Activated CD8-positive, alpha-beta memory T cell treated with anti-CD3 and anti-CD28 coated beads for 36 hours (primary cell): ENCODE results near the gene METTL26. TPM values are rescaled to one million over a fixed set of nuclear protein-coding genes. Genes with fewer than 3 reads are reported as not detected.

Source experiments
- CTCF ChIA-PET: fragments of 350-600 bp; sonication (Branson Sonifier 250); formaldehyde crosslinking; loops from one replicate; lab custom pipeline; 2021; ENCODE audit warnings: antibody characterized with exemption; lab: Charles Lee
- POLR2A ChIA-PET: fragments of 350-600 bp; sonication (Branson Sonifier 250); formaldehyde crosslinking; loops from one replicate; lab custom pipeline; 2021; ENCODE audit warnings: antibody characterized with exemption; lab: Charles Lee
- total RNA-seq, 2 experiments: library from RNA; stranded (reverse); gene quantifications; one replicate each; pipeline ENCODE4 v1.2.3, GENCODE V29; 2021

Gene METTL26
- total RNA-seq, 2 experiments from 2014 or later, result 136 to 137 TPM

DNA sequence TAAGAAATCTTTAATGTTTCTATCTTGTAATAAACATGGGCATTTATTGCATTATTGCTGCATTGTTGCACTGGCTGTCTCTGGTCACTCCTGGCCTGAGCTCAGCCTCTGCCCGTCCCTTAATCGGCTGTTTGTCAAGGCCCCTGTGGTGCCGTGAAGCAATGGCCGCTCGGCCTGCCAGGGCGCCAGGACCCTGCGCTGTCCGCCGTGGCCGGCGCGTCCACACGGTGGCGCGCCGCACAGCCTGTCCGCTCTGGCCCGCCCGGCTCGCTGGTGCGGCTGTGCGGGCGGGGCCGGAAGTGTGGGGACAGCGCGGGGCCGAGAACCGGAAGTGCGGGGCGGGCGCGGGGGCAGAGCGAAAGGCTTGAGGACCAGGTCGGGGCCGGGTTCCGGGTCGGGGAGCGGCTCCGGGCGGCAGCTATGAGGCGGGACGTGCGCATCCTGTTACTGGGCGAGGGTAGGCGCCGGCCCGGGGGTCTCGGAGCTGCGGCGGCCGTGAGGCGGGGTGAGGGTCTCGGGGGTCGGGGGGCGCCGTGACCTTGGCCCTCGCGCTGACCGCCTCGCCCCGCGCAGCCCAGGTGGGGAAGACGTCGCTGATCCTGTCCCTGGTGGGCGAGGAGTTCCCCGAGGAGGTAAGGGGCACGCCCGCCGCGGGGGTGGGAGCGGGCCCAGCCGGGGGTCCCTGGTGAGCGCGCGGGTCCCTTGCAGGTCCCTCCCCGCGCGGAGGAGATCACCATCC, 31.8 kb upstream of the METTL26 start, which contains the start of gene RHOT2:
TSS of gene RHOT2 (plus strand) at position 353 of the 739 bp plus-strand sequence. CDS start at position 421, 68 bp downstream.
- ChIA-PET POLR2A (interaction anchor here (0.6 to 1.8 kb wide), 6 partner anchors 9 to 1298 kb away, joined by 3 to 5 read pairs (median 3); partner anchors contain the start of gene WDR90), CTCF (interaction anchor here (0.7 to 2.7 kb wide), 12 partner anchors 9 to 121 kb away, joined by 3 to 25 read pairs (median 3); partner anchors contain the start of genes CCDC78, CHTF18, RPUSD1 and STUB1)

GRCh38 chr16:667113-667779, 31.1 kb upstream of the METTL26 start:
- CTCF ChIA-PET, result interaction anchor here (0.7 to 2.7 kb wide), 8 partner anchors 8 to 121 kb away, joined by 3 to 25 read pairs (median 3); partner anchors contain the start of genes CHTF18, RPUSD1, STUB1 and WDR24
- POLR2A ChIA-PET, result interaction anchor here (1.2 to 1.8 kb wide), 4 partner anchors 9 to 53 kb away, joined by 3 to 5 read pairs (median 4); partner anchors contain the start of gene WDR90

DNA sequence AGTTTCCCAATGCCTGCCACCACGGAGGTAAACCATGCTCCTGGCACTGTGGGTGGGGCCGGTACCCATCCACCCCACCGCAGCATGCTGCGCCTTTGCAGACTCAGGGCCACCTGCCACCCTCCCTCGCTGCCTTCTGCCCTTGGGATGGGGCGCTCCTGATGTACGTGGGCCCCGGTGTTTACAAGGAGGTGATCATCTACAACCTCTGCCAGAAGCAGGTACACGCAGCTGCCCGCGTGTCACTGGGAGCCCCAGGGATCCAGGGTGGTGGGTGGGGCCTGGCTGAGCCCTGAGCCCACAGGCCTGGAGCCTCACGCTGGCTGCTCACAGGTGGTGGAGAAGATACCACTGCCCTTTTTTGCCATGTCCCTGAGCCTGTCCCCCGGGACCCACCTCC, 30.5 kb upstream of the METTL26 start:
- ChIA-PET CTCF (interaction anchor here (2.7 kb wide), 1 partner anchor 12 kb away, joined by 25 read pairs; the partner anchor contains the start of gene STUB1), POLR2A (interaction anchor here (1.2 kb wide), 1 partner anchor 17 kb away, joined by 3 read pairs; the partner anchor contains the start of gene WDR90)

DNA sequence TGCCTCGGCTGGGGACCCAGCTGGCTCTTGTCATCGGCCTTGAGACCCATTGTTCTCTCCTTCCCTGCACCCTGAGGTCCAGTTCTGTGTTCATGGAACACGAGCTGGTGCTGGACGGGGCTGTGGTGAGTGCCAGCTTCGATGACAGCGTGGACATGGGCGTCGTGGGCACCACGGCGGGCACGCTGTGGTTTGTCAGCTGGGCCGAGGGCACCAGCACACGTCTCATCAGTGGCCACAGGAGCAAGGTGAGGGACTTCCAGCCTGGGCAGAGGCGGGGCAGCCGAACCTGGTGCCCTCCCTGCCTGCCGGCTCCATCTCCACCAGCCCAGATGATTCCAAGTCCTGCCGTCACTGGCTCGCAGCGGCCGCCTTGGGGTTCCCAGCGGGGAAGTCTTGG, 26.5 kb upstream of the METTL26 start:
- POLR2A ChIA-PET, result no interaction called here
- CTCF ChIA-PET, result interaction anchor here (1.1 to 1.5 kb wide), 2 partner anchors 11 to 14 kb away, joined by 3 to 4 read pairs; no protein-coding TSS in a partner anchor

- ChIA-PET CTCF (interaction anchor here (1.1 to 1.5 kb wide), 3 partner anchors 12 to 22 kb away, joined by 3 to 4 read pairs (median 3); partner anchors contain the start of gene JMJD8), POLR2A (no interaction called here)
These were observed 26.0 kb upstream of the METTL26 start for GRCh38 chr16:662095-662494.

- POLR2A ChIA-PET, result no interaction called here
- CTCF ChIA-PET, result interaction anchor here (1.2 kb wide), 1 partner anchor 23 kb away, joined by 3 read pairs; the partner anchor contains the start of gene JMJD8
These were observed 25.2 kb upstream of the METTL26 start for GRCh38 chr16:661184-661821.

DNA sequence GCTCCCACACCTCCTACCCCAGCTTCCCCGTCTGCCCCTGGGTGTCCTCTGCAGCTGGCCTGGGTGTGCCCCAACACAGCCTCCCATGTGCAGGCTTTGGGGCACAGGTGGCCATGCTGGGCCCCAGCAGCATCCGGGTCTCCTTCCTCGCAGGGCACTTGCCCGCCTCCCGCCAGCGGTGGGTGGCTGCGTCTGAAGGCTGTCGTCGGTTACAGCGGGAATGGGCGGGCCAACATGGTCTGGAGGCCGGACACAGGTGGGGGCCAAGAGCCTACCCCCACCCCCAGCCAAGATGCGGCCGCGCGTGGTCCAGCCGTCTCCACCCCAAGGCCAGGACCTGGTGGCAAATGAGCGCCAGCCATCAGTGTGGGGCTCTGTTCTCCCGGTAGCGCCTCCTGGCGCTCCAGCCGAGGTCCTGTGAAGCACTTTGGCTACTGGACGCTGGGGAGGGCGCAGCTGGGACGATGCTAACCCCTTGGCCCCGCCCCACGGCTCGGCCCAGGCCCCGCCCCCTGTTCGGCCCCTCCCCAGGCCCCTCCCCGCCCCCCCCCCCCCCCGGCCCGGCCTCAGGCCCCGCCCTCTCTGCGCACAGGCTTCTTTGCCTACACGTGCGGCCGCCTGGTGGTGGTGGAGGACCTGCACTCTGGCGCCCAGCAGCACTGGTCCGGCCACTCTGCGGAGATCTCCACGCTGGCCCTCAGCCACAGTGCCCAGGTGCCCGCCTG, 24.5 kb upstream of the METTL26 start:
- CTCF ChIA-PET, result no interaction called here
- POLR2A ChIA-PET, result no interaction called here

GRCh38 chr16:660132-660458, 24.0 kb upstream of the METTL26 start:
- POLR2A ChIA-PET, result no interaction called here
- CTCF ChIA-PET, result no interaction called here

GRCh38 chr16:659618-660017, 23.5 kb upstream of the METTL26 start:
- ChIA-PET POLR2A (no interaction called here), CTCF (interaction anchor here (1.0 kb wide), 1 partner anchor 8 kb away, joined by 3 read pairs; the partner anchor contains the start of gene RHOT2)

DNA sequence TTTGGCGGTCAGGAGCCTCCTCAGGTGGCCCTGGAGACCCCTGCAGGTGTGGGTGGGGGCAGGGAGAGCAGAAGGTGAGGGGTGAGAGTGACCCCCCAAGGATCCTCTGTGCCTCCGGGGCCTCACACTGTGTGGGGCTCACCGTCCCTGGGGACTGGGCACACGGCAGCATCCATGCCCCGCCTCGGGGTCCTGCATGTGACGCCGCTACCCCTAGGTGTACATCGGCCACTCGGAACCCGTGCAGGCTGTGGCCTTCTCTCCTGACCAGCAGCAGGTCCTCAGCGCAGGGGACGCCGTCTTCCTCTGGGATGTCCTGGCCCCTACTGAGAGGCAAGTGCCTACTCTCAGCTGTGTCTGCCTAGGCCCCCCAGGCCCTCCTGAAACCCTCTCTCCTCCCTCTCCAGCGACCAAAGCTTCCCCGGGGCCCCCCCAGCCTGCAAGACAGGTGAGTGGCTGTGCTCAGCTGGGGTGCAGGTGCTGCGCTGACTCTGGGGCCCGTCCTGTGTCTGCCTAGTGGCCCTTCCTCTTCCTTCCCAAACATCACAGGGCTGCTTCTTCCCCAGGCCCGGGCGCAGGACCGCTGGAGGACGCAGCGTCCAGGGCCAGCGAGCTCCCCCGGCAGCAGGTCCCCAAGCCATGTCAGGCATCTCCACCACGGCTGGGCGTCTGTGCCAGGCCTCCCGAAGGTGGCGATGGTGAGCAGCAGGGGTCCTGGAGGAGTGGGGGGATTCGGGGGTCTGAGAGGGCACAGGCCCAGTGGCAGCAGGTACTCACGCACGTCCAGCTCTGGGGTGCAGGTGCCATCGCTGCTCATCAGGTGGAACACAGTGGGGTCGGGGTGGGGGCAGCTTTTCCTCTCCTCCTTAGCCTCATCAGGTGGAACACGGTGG, 22.8 kb upstream of the METTL26 start:
- CTCF ChIA-PET, result interaction anchor here (0.6 to 1.0 kb wide), 2 partner anchors 9 to 71 kb away, joined by 3 to 4 read pairs; partner anchors contain the start of gene RHOT2

DNA sequence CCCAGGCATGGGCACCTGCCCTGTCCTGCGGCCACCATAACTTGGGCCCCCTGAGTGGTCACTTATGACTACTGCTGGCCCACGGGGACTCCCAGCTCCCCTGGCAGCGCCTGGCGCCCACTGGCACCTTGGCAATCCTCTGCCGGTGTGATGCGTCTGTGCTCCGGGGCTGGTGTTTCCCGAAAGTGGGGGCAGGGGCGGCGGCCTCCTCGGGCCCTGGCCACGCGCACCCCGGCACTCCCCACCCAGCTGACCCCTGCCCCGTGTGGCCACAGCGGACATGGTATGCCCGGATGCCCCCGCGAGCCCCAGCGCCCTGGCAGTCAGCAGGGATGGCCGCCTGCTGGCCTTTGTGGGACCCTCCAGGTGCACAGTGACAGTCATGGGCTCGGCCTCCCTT, 21.4 kb upstream of the METTL26 start:
- CTCF ChIA-PET, result no interaction called here
- POLR2A ChIA-PET, result no interaction called here

More for the DNA sequence above, 22.8 kb upstream of the METTL26 start:
- POLR2A ChIA-PET, result no interaction called here

GRCh38 chr16:654034-654433, 17.9 kb upstream of the METTL26 start:
- ChIA-PET CTCF (no interaction called here), POLR2A (no interaction called here)

- POLR2A ChIA-PET, result no interaction called here
- CTCF ChIA-PET, result interaction anchor here (1.0 kb wide), 1 partner anchor 15 kb away, joined by 3 read pairs; no protein-coding TSS in a partner anchor
These were observed 16.6 kb upstream of the METTL26 start for GRCh38 chr16:652454-653305.

DNA sequence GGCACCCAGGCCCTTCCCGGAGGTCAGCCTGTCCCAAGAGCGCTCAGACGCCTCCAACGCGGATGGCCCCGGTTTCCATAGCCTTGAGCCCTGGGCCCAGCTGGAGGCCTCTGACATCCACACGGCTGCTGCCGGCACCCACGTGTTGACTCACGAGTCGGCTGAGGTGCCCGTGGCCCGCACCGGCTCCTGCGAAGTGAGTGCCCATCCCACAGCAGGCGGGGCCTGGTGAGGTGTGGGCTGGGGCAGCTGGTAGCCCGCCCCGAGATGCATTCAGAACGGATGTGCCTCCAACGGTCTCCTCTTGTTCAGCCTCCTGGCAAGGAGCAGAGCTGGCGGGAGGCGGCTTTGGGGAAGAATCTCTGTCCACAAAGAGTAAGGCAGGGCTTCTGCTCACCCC, 15.7 kb upstream of the METTL26 start:
- ChIA-PET CTCF (no interaction called here), POLR2A (no interaction called here)

GRCh38 chr16:649631-650030, 13.5 kb upstream of the METTL26 start:
- ChIA-PET CTCF (interaction anchor here (2.3 to 2.4 kb wide), 2 partner anchors 13 to 18 kb away, joined by 9 to 14 read pairs; partner anchors contain the start of genes METTL26 and RHOT2), POLR2A (interaction anchor here (0.7 to 1.6 kb wide), 4 partner anchors 13 to 26 kb away, joined by 3 to 5 read pairs (median 4); partner anchors contain the start of genes METTL26 and RHBDL1)
